ENCODE data around the gene RRP9. TPM values are rescaled to one million over a fixed set of nuclear protein-coding genes. Genes with fewer than 3 reads are reported as not detected.
A peak's percentile ranks its signal among the peaks of the same experiment; 100 is the strongest.

RRP9 gene
- total RNA-seq, 4 donors from 2014 or later = 7.1 to 29.5 (median 11.1) TPM

GRCh38 chr3:51942603-51943450, 1.1 kb upstream of the RRP9 start:
- Histone ChIP-seq H3K27me3 (no peaks in the 10 kb centered on the region), H3K9me3 (no peaks in the 10 kb centered on the region), H3K27ac (peak overlapping the region; percentile 89 to 97 (median 93)), H3K4me3 (peak overlapping the region; percentile 27 to 46 (median 40)), H3K36me3 (peaks cover 0 to 3% (median under 1%) of the 10 kb centered on the region in 4 donors), H3K4me1 (peaks cover 18 to 30% (median 27%) of the 10 kb centered on the region in 4 donors)
- intact Hi-C loops (cut with DNase I; ENCODE audit: low total_unique reads) = no loop called here
- TF ChIP-seq POLR2A (IDR thresholded peaks at IDR 0.05) = peak; percentile 60
- TF ChIP-seq POLR2AphosphoS5 (IDR thresholded peaks at IDR 0.05) = peak in 2 of 3 donors; percentile 51 to 58
- no peak for TF ChIP-seq EP300 (IDR thresholded peaks at IDR 0.05; ENCODE audit: low read depth)
- 32% methylated on average over 14 of the region's 17 CpGs; no CpG with 5 or more reads in 1 of the 2 donors for WGBS, 2 donors (ENCODE audit: low coverage in 1 of 2)
- DNase-seq = peak; percentile 73
- in situ Hi-C loops (cut with MboI; ENCODE audit: low pct_ligation_motif_present in 1 of 4, low pct_unique_long_range_greater_than_20kb in 1 of 4, low sequenced_read_pairs in 3 of 4) = no loop called here

GRCh38 chr3:51941463-51941797, 274 bp downstream of the RRP9 start:
- Histone ChIP-seq H3K9me3 (no peaks in the 10 kb centered on the region), H3K27me3 (no peaks in the 10 kb centered on the region), H3K4me3 (peak overlapping the region; percentile 67 to 90 (median 80)), H3K27ac (peak overlapping the region; percentile 77 to 89 (median 84)), H3K36me3 (peaks cover 0 to 6% (median 2%) of the 10 kb centered on the region in 4 donors), H3K4me1 (peaks cover 18 to 30% (median 27%) of the 10 kb centered on the region in 4 donors)
- no peak for DNase-seq
- intact Hi-C loops (cut with DNase I; ENCODE audit: low total_unique reads) (no loop called here), in situ Hi-C loops (cut with MboI; ENCODE audit: low pct_ligation_motif_present in 1 of 4, low pct_unique_long_range_greater_than_20kb in 1 of 4, low sequenced_read_pairs in 3 of 4) (no loop called here)
- 0% methylated on average over 11 of the region's 20 CpGs; no CpG with 5 or more reads in 1 of the 2 donors for WGBS, 2 donors (ENCODE audit: low coverage in 1 of 2)
- TF ChIP-seq, protein P1, sequence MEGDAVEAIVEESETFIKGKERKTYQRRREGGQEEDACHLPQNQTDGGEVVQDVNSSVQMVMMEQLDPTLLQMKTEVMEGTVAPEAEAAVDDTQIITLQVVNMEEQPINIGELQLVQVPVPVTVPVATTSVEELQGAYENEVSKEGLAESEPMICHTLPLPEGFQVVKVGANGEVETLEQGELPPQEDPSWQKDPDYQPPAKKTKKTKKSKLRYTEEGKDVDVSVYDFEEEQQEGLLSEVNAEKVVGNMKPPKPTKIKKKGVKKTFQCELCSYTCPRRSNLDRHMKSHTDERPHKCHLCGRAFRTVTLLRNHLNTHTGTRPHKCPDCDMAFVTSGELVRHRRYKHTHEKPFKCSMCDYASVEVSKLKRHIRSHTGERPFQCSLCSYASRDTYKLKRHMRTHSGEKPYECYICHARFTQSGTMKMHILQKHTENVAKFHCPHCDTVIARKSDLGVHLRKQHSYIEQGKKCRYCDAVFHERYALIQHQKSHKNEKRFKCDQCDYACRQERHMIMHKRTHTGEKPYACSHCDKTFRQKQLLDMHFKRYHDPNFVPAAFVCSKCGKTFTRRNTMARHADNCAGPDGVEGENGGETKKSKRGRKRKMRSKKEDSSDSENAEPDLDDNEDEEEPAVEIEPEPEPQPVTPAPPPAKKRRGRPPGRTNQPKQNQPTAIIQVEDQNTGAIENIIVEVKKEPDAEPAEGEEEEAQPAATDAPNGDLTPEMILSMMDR (IDR thresholded peaks at IDR 0.05) = no peak
- TF ChIP-seq POLR2A (IDR thresholded peaks at IDR 0.05) (no peak), EP300 (IDR thresholded peaks at IDR 0.05; ENCODE audit: low read depth) (no peak), POLR2AphosphoS5 (IDR thresholded peaks at IDR 0.05) (no peak)

- 29 to 67% methylated on average over 5 to 13 of the region's 13 CpGs for WGBS, 2 donors (ENCODE audit: low coverage in 1 of 2)
- TF ChIP-seq POLR2A (IDR thresholded peaks at IDR 0.05) = no peak
- TF ChIP-seq EP300 (IDR thresholded peaks at IDR 0.05; ENCODE audit: low read depth) = no peak
- TF ChIP-seq POLR2AphosphoS5 (IDR thresholded peaks at IDR 0.05) = no peak
- TF ChIP-seq, protein P1 (IDR thresholded peaks at IDR 0.05) = no peak
- intact Hi-C loops (cut with DNase I; ENCODE audit: low total_unique reads) = no loop called here
- H3K4me3 ChIP-seq = peak overlapping the region; percentile 67 to 90 (median 80)
- no peaks in the 10 kb centered on the region for H3K9me3 ChIP-seq
- H3K27ac ChIP-seq = peak overlapping the region; percentile 77 to 89 (median 84)
- no peaks in the 10 kb centered on the region for H3K27me3 ChIP-seq
- no peak for DNase-seq
- in situ Hi-C loops (cut with MboI; ENCODE audit: low pct_ligation_motif_present in 1 of 4, low pct_unique_long_range_greater_than_20kb in 1 of 4, low sequenced_read_pairs in 3 of 4) = no loop called here
- peaks cover 0 to 8% (median 3%) of the 10 kb centered on the region in 4 donors for H3K36me3 ChIP-seq
- H3K4me1 ChIP-seq = peaks cover 18 to 30% (median 27%) of the 10 kb centered on the region in 4 donors
Observed at GRCh38 chr3:51940648-51941462, 849 bp downstream of the RRP9 start.

DNA sequence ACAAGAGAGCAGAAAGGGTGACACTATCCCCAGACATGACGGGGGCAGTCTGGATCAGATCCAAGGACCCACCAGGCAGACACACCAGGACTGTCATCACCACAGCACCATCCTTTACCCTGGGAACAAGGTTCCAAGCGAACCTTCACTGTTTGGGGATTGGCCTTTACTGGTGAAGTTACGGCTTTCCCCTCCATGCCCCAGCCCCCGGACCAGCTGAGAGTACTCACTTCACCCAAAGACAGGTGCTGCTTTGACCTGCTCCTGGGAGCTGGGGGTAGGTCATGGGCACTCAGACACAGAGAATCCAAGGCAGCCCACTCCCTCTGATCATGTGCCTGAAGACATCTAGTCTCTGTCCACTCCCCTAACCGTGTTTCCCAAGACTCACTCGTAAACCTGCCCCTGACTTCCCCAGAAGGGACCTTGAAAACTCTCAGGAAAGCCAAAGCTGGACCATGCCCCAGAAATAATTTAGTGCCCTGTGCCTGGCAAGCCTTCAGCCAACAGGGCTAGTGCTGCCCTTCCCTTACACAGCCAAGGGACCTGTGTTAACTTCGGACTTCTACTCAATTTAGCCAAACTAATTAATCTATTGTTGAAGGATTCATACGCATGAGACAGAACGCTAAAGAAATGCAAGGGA, 2.8 kb downstream of the RRP9 start:
- no peaks in the 10 kb centered on the region for H3K9me3 ChIP-seq
- H3K4me3 ChIP-seq = no peak overlapping the region
- H3K4me1 ChIP-seq = peaks cover 18 to 30% (median 27%) of the 10 kb centered on the region in 4 donors
- 88 to 100% methylated on average over 3 to 9 of the region's 9 CpGs for WGBS, 2 donors (ENCODE audit: low coverage in 1 of 2)
- TF ChIP-seq, protein P1 (IDR thresholded peaks at IDR 0.05) = no peak
- TF ChIP-seq POLR2AphosphoS5 (IDR thresholded peaks at IDR 0.05) (no peak), EP300 (IDR thresholded peaks at IDR 0.05; ENCODE audit: low read depth) (no peak), POLR2A (IDR thresholded peaks at IDR 0.05) (no peak)
- in situ Hi-C loops (cut with MboI; ENCODE audit: low pct_ligation_motif_present in 1 of 4, low pct_unique_long_range_greater_than_20kb in 1 of 4, low sequenced_read_pairs in 3 of 4) = no loop called here
- H3K27me3 ChIP-seq = no peaks in the 10 kb centered on the region
- no peak for DNase-seq
- H3K36me3 ChIP-seq = peaks cover 0 to 23% (median 7%) of the 10 kb centered on the region in 4 donors
- intact Hi-C loops (cut with DNase I; ENCODE audit: low total_unique reads) = no loop called here
- no peak overlapping the region for H3K27ac ChIP-seq
